ENCODE measurements around the gene PTEN.

Gene PTEN

GRCh38 chr10:87915989-87916388, 52.6 kb downstream of the PTEN start:
- in situ Hi-C loops (cut with MboI; ENCODE audit: low sequenced_read_pairs): no loop called here

DNA sequence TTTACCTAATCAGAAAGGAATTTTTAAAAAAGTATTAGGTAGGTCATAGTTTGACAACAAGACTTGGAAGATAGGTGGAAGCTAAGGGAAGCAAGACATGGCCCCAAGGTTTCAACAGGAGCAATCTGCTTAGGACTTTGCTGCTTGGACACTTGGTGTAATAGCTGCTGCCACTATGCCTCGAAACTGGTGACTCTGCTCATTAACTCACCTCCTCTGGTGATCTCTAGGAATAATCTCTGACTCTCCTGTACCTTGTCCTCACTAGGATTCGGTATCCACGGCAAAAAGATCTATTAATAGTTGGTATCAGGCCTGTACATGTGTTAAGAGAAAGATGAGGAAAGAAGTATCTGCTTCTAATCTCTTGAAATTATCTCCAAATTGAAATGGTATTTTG, 53.1 kb downstream of the PTEN start:
- in situ Hi-C loops (cut with MboI; ENCODE audit: low sequenced_read_pairs): no loop called here

GRCh38 chr10:87918254-87918859, 54.9 kb downstream of the PTEN start:
- in situ Hi-C loops (cut with MboI; ENCODE audit: low sequenced_read_pairs): no loop called here

GRCh38 chr10:87920538-87920937, 57.1 kb downstream of the PTEN start:
- in situ Hi-C loops (cut with MboI; ENCODE audit: low sequenced_read_pairs): no loop called here

GRCh38 chr10:87921931-87922688, 58.7 kb downstream of the PTEN start:
- in situ Hi-C loops (cut with MboI; ENCODE audit: low sequenced_read_pairs): no loop called here

- in situ Hi-C loops (cut with MboI; ENCODE audit: low sequenced_read_pairs): no loop called here
These were observed 59.8 kb downstream of the PTEN start for GRCh38 chr10:87923233-87923632.

DNA sequence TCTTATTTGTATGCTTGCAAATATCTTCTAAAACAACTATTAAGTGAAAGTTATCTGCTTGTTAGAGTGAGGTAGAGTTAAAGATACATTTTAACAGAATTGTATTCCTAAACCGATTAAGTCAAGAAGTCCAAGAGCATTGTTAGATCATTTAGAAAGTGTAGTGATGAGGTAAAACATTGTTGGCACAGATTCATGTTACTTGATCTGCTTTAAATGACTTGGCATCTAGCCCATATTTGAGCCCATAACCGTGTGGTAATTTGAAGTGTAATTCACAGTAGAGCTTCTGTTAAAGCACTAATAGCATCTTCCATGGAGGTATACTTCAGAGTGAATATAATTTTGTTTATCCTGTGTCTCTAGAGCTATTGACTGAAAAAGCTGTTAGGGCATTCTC, 62.1 kb downstream of the PTEN start:
- in situ Hi-C loops (cut with MboI; ENCODE audit: low sequenced_read_pairs): no loop called here

DNA sequence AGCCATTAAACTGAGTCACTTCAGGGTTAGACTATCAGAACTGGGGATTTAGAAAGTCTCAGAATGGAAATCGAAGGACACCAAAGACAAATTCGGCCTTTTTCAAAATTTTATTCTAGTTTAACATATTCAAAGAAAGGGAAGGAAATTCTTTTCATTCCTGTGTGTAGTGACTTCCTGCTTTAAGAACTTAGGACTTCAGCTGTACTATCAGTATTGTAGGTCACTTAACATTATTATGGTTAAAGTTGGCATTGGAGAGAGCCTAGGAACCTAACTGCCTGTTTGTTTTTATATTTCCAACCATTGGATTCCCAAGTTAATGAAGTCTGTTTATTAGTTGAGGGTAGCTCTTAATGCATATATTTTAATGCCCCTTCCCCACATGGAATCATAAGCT, 63.7 kb downstream of the PTEN start:
- in situ Hi-C loops (cut with MboI; ENCODE audit: low sequenced_read_pairs): no loop called here

DNA sequence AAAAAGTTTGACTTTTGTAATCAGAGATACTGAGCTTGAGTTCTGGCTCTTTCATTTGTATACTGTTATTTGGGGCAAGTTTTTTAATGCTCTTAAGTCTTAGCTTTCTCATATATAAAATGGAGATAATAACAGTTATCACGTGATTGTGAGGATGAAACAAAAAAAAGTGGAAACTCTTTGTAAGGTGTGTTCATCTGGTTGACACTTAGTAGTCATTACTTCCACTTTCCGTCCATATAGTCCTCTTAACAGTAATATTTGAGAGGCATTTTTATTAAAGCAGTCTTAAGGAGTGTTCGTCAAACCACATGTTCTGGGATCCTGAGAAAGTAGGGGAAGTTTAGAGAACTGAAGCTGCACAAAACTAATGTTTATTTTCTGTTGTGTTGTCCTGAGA, 65.6 kb downstream of the PTEN start:
- in situ Hi-C loops (cut with MboI; ENCODE audit: low sequenced_read_pairs): no loop called here

DNA sequence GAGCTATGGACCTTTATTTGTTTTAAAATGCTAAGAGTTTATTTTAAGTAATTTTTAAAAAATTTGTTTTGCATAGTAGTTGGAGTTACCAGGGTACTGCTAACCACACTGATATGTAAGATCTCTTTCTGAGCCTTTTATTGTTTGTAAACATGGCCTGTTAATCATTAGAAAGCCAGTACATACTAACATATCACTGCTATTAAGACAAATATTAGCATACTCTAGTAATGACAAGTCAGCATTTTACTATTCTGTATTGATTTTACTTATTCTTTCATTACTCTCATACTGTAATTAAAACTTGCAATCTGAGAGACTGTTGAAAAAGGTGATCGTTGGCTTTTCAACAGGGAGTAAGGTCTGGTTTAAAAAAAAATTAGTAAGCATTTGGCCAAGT, 66.7 kb downstream of the PTEN start:
- in situ Hi-C loops (cut with MboI; ENCODE audit: low sequenced_read_pairs): no loop called here

GRCh38 chr10:87930934-87931835, 67.8 kb downstream of the PTEN start:
- in situ Hi-C loops (cut with MboI; ENCODE audit: low sequenced_read_pairs): no loop called here

DNA sequence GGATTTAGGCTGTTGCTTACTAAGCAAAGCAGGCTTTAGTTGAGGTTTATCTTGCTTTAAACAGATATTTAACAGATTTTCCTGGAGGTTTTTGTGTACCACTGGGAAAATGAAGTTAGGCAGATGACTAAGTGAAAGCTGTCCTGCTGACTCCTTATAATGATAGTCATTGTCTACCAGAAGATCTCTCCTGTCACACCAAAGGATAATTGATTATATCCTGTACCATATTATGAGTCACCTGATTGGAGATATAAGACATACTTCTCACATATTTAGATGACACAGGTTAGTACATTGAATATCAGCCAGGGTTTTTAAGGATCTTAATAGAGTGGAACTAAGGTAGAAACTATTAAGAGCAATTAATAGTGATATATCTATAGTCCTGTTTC, 68.4 kb downstream of the PTEN start:
- in situ Hi-C loops (cut with MboI; ENCODE audit: low sequenced_read_pairs): no loop called here

DNA sequence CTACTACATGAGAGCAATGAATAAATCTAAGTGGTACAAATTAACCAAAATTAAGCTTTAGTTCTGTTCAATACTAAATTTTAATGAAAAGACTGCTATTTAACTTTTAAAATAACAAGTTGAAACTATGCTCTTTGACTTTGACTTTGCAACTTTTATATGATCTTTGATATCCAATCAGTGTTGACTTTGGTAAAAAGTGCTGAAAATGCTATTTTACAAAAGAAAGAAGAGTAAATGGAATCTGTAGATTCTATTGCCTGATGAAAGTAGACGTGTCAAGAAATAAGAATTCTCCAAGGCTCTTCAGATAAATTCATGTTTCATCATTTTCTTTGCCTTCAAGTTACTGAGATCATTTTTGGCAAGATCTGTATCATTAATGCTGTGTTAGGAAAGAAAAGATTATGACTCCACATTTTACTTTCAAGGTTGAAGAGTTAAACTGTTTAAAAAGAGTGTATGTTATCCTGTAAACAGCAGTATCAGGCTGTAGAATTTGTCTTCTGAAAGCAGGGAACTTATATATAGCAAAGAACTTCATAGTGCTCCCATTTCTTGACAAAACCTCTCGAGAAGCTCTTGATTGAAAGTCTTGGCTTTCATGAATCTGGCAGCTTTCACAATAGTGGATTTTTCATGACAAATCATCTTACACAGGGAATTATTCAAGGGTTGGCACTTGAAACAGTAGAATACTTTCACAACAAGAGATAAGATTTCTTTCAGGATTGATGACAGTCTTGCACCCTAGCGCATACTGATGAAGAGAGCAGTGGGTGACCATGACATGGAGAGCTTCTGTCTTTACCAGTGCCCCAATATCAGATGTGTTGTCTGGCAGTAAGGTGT, 72.1 kb downstream of the PTEN start:
- in situ Hi-C loops (cut with MboI; ENCODE audit: low sequenced_read_pairs): no loop called here

- in situ Hi-C loops (cut with MboI; ENCODE audit: low sequenced_read_pairs): no loop called here
These were observed 76.8 kb downstream of the PTEN start for GRCh38 chr10:87940210-87940609.

GRCh38 chr10:87942884-87943527, 79.6 kb downstream of the PTEN start:
- in situ Hi-C loops (cut with MboI; ENCODE audit: low sequenced_read_pairs): no loop called here

DNA sequence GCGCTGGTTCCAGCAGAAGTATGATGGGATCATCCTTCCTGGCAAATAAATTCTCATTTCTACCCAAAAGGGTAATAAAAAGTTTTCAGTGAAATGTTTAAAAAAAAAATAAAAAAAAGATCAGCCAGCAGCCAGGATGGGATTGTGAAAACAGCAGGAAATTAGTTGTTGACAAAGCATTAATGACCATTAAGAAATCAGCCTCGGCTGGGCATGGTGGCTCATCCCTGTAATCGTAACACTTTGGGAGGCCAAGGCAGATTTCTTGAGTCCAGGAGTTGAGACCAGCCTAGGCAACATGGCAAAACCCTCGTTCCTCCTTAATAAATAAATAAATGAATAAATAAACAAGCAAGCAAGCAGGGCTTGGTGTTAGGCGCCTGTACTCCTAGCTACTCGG, 82.6 kb downstream of the PTEN start:
- in situ Hi-C loops (cut with MboI; ENCODE audit: low sequenced_read_pairs): no loop called here

GRCh38 chr10:87952612-87953011, 89.2 kb downstream of the PTEN start:
- in situ Hi-C loops (cut with MboI; ENCODE audit: low sequenced_read_pairs): no loop called here

DNA sequence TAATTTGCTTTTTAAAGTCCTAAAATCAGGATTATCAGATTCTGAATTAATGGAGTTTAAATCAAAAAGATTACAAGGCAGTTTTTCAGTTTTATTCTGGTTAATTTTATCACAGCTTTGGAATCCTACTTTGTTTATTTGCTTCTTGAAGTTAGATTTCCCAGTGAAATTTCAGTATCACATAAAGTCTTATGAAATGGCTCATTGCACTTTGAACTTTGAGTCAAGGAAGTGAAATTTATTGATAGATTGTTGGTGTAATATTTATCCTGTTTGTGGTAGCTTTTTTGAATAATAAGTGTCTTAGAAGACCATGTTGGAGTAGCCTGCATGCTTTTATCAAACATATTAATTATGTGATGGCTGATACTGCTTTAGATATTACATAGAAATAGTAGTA, 92.6 kb downstream of the PTEN start:
- in situ Hi-C loops (cut with MboI; ENCODE audit: low sequenced_read_pairs): no loop called here

DNA sequence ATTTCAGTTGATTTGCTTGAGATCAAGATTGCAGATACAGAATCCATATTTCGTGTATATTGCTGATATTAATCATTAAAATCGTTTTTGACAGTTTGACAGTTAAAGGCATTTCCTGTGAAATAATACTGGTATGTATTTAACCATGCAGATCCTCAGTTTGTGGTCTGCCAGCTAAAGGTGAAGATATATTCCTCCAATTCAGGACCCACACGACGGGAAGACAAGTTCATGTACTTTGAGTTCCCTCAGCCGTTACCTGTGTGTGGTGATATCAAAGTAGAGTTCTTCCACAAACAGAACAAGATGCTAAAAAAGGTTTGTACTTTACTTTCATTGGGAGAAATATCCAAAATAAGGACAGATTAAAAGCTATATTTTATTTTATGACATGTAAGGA, 94.3 kb downstream of the PTEN start:
- in situ Hi-C loops (cut with MboI; ENCODE audit: low sequenced_read_pairs): no loop called here

DNA sequence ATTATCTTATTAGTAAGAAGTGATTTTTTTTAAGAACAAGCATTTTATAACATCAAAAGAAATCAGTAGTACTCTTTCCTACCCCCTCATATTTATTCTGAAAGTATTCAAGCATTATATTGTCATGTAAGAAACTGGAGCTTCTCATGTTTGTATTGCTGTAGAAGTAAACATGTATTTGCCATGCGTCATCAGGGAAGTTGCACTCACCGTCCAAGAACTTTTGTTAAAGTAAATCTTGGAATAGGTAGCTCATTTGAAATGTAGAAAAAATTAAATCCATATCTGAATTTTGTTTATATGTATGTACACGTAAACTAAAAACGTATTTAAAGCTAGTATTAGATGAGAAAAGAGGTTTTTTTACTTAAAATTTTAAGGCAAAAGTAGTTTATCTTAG, 96.8 kb downstream of the PTEN start:
- in situ Hi-C loops (cut with MboI; ENCODE audit: low sequenced_read_pairs): no loop called here

All from HL-60/S4 (cell line).